GM12878 (cell line): ENCODE measurements around the gene OR2L13. TPM values are rescaled to one million over a fixed set of nuclear protein-coding genes. Genes with fewer than 3 reads are reported as not detected.

ENCODE experiments used
- CREM ChIP-seq: IDR thresholded peaks from 2 replicates; pipeline ENCODE4 v1.6.1; 2014; ENCODE audit warnings: antibody characterized with exemption, low read depth
- JUNB ChIP-seq: IDR thresholded peaks from 2 replicates; pipeline ENCODE4 v1.6.1; 2016; ENCODE audit warnings: antibody characterized with exemption, mild to moderate bottlenecking
- NR2F1 ChIP-seq: fragments of 450-650 bp; conservative IDR thresholded peaks from 2 replicates; pipeline ENCODE4 v1.6.1; 2017; ENCODE audit warnings: mild to moderate bottlenecking
- PKNOX1 ChIP-seq: fragments of 450-650 bp; IDR thresholded peaks from 2 replicates; pipeline ENCODE4 v1.6.1; 2016; ENCODE audit warnings: mild to moderate bottlenecking
- RFX5 ChIP-seq: IDR thresholded peaks from 2 replicates; pipeline ENCODE4 v1.6.1; 2011; ENCODE audit warnings: low read depth, low read length, improper control_type of control experiment
- polyA plus RNA-seq, 11 experiments: library from polyadenylated mRNA; depleted of rRNA in 4 of 11; unstranded in 6 of 11; stranded (reverse) in 5 of 11; fragments of >200 nt; fragmentation: Nextera tagmentation in 4 of 11; fragmentation: Illumina TruSeq in 1 of 11; extraction: Ambion mirVana in 4 of 11; extraction: Trizol in 1 of 11; gene quantifications; 1 replicate in 1 of 11; 2 replicates in 10 of 11; pipeline versions ENCODE4 v1.2.1 to v1.2.3, GENCODE V29; 2011 to 2016; ENCODE audit warnings: inconsistent platforms in 2 of 11, missing spikeins in 2 of 11, low read depth in 1 of 11
- small RNA-seq: library from RNA; depleted of rRNA; stranded (forward); fragments of <200 nt; gene quantifications from one replicate; pipeline ENCODE3, GENCODE V24; 2014
- total RNA-seq, 4 experiments: library from RNA; depleted of rRNA in 3 of 4; stranded (reverse); fragments of >200 nt in 3 of 4; fragmentation: Illumina TruSeq in 1 of 4; extraction: Trizol in 1 of 4; gene quantifications; 2 replicates each; pipeline versions ENCODE4 v1.2.1 to v1.2.3, GENCODE V29; 2013 to 2021

The OR2L13 gene
- total and polyA plus RNA-seq, 10 of the 15 experiments (the other 5 are each of a cell fraction or from before 2014, with no cell fraction given), result not detected

GRCh38 chr1:248144513-248145198 lies 49.7 kb downstream of the OR2L13 start, which contains the start of gene OR2M5 (continued):
- TF ChIP-seq PKNOX1 (no peak), CREM (no peak), RFX5 (no peak), NR2F1 (no peak), JUNB (no peak)

Small RNAs within 50 kb of the gene (small RNA-seq; reads per million reads assigned to genes)
- gene RF00019, result not detected

Other genes with a start within 250 kb of the OR2L13 start
Only the 7 nearest of the 16 such genes appear.
- gene OR2AK2, start 130.0 kb upstream of the OR2L13 start, total RNA-seq (2014; rRNA removed), result 0.11 TPM in 1 of 2 replicates, not detected in the other
- gene OR2AK2, start 130.0 kb upstream of the OR2L13 start, total RNA-seq (2014; rRNA removed; fragmentation: Illumina TruSeq; extraction: Trizol), result 0.13 TPM in 1 of 2 replicates, not detected in the other
- not detected in 2 replicates for gene OR2AK2, start 130.0 kb upstream of the OR2L13 start, total RNA-seq (2021)
- gene OR2AK2, start 130.0 kb upstream of the OR2L13 start, polyA plus RNA-seq (2011; rRNA removed), result not detected in 2 replicates
- not detected in 2 replicates for gene OR2AK2, start 130.0 kb upstream of the OR2L13 start, polyA plus RNA-seq (2014; fragmentation: Illumina TruSeq; extraction: Trizol)
- gene OR2AK2, start 130.0 kb upstream of the OR2L13 start, polyA plus RNA-seq (2014; fragmentation: Nextera tagmentation; extraction: Ambion mirVana), result not detected
- gene OR2AK2, start 130.0 kb upstream of the OR2L13 start, polyA plus RNA-seq (2014; rRNA removed), result not detected in 2 replicates
- not detected for gene OR2AK2, start 130.0 kb upstream of the OR2L13 start, polyA plus RNA-seq (2016; fragmentation: Nextera tagmentation; extraction: Ambion mirVana)
- not detected in 2 replicates for gene OR2L5, start 81.5 kb upstream of the OR2L13 start, total RNA-seq (2014; rRNA removed)
- not detected in 2 replicates for gene OR2L5, start 81.5 kb upstream of the OR2L13 start, total RNA-seq (2014; rRNA removed; fragmentation: Illumina TruSeq; extraction: Trizol)
- not detected in 2 replicates for gene OR2L5, start 81.5 kb upstream of the OR2L13 start, total RNA-seq (2021)
- gene OR2L5, start 81.5 kb upstream of the OR2L13 start, polyA plus RNA-seq (2011; rRNA removed), result 0.04 TPM in 1 of 2 replicates, not detected in the other
- not detected in 2 replicates for gene OR2L5, start 81.5 kb upstream of the OR2L13 start, polyA plus RNA-seq (2014; fragmentation: Illumina TruSeq; extraction: Trizol)
- gene OR2L5, start 81.5 kb upstream of the OR2L13 start, polyA plus RNA-seq (2014; fragmentation: Nextera tagmentation; extraction: Ambion mirVana), result not detected
- 0.04 TPM in 1 of 2 replicates, not detected in the other for gene OR2L5, start 81.5 kb upstream of the OR2L13 start, polyA plus RNA-seq (2014; rRNA removed)
- not detected for gene OR2L5, start 81.5 kb upstream of the OR2L13 start, polyA plus RNA-seq (2016; fragmentation: Nextera tagmentation; extraction: Ambion mirVana)
- gene OR2L2, start 65.1 kb upstream of the OR2L13 start, total RNA-seq (2014; rRNA removed), result 0.05 TPM in 1 of 2 replicates, not detected in the other
- gene OR2L2, start 65.1 kb upstream of the OR2L13 start, total RNA-seq (2014; rRNA removed; fragmentation: Illumina TruSeq; extraction: Trizol), result 0.04 and 0.05 TPM in 2 replicates
- not detected in 2 replicates for gene OR2L2, start 65.1 kb upstream of the OR2L13 start, total RNA-seq (2021)
- gene OR2L2, start 65.1 kb upstream of the OR2L13 start, polyA plus RNA-seq (2011; rRNA removed), result 0.01 and 0.04 TPM in 2 replicates
- gene OR2L2, start 65.1 kb upstream of the OR2L13 start, polyA plus RNA-seq (2014; fragmentation: Illumina TruSeq; extraction: Trizol), result 0.03 TPM in 2 replicates
- under 1 TPM in 1 of 2 experiments, not detected in 1; 0.04 TPM for gene OR2L2, start 65.1 kb upstream of the OR2L13 start, polyA plus RNA-seq (2014; fragmentation: Nextera tagmentation; extraction: Ambion mirVana)
- gene OR2L2, start 65.1 kb upstream of the OR2L13 start, polyA plus RNA-seq (2014; rRNA removed), result 0.04 TPM in 1 of 2 replicates, not detected in the other
- not detected for gene OR2L2, start 65.1 kb upstream of the OR2L13 start, polyA plus RNA-seq (2016; fragmentation: Nextera tagmentation; extraction: Ambion mirVana)
- gene OR2L3, start 48.3 kb upstream of the OR2L13 start, total RNA-seq (2014; rRNA removed), result not detected in 2 replicates
- gene OR2L3, start 48.3 kb upstream of the OR2L13 start, total RNA-seq (2014; rRNA removed; fragmentation: Illumina TruSeq; extraction: Trizol), result not detected in 2 replicates
- gene OR2L3, start 48.3 kb upstream of the OR2L13 start, total RNA-seq (2021), result not detected in 2 replicates
- not detected in 2 replicates for gene OR2L3, start 48.3 kb upstream of the OR2L13 start, polyA plus RNA-seq (2011; rRNA removed)
- not detected in 2 replicates for gene OR2L3, start 48.3 kb upstream of the OR2L13 start, polyA plus RNA-seq (2014; fragmentation: Illumina TruSeq; extraction: Trizol)
- not detected for gene OR2L3, start 48.3 kb upstream of the OR2L13 start, polyA plus RNA-seq (2014; fragmentation: Nextera tagmentation; extraction: Ambion mirVana)
- gene OR2L3, start 48.3 kb upstream of the OR2L13 start, polyA plus RNA-seq (2014; rRNA removed), result not detected in 2 replicates
- not detected for gene OR2L3, start 48.3 kb upstream of the OR2L13 start, polyA plus RNA-seq (2016; fragmentation: Nextera tagmentation; extraction: Ambion mirVana)
- not detected in 2 replicates for gene OR2M5, start 50.0 kb downstream of the OR2L13 start, total RNA-seq (2014; rRNA removed)
- not detected in 2 replicates for gene OR2M5, start 50.0 kb downstream of the OR2L13 start, total RNA-seq (2014; rRNA removed; fragmentation: Illumina TruSeq; extraction: Trizol)
- gene OR2M5, start 50.0 kb downstream of the OR2L13 start, total RNA-seq (2021), result not detected in 2 replicates
- not detected in 2 replicates for gene OR2M5, start 50.0 kb downstream of the OR2L13 start, polyA plus RNA-seq (2011; rRNA removed)
- gene OR2M5, start 50.0 kb downstream of the OR2L13 start, polyA plus RNA-seq (2014; fragmentation: Illumina TruSeq; extraction: Trizol), result not detected in 2 replicates
- gene OR2M5, start 50.0 kb downstream of the OR2L13 start, polyA plus RNA-seq (2014; fragmentation: Nextera tagmentation; extraction: Ambion mirVana), result not detected
- gene OR2M5, start 50.0 kb downstream of the OR2L13 start, polyA plus RNA-seq (2014; rRNA removed), result not detected in 2 replicates
- gene OR2M5, start 50.0 kb downstream of the OR2L13 start, polyA plus RNA-seq (2016; fragmentation: Nextera tagmentation; extraction: Ambion mirVana), result not detected
- gene OR2M2, start 79.6 kb downstream of the OR2L13 start, total RNA-seq (2014; rRNA removed), result not detected in 2 replicates
- gene OR2M2, start 79.6 kb downstream of the OR2L13 start, total RNA-seq (2014; rRNA removed; fragmentation: Illumina TruSeq; extraction: Trizol), result not detected in 2 replicates
- gene OR2M2, start 79.6 kb downstream of the OR2L13 start, total RNA-seq (2021), result not detected in 2 replicates
- not detected in 2 replicates for gene OR2M2, start 79.6 kb downstream of the OR2L13 start, polyA plus RNA-seq (2011; rRNA removed)
- gene OR2M2, start 79.6 kb downstream of the OR2L13 start, polyA plus RNA-seq (2014; fragmentation: Illumina TruSeq; extraction: Trizol), result not detected in 2 replicates
- gene OR2M2, start 79.6 kb downstream of the OR2L13 start, polyA plus RNA-seq (2014; fragmentation: Nextera tagmentation; extraction: Ambion mirVana), result not detected
- not detected in 2 replicates for gene OR2M2, start 79.6 kb downstream of the OR2L13 start, polyA plus RNA-seq (2014; rRNA removed)
- gene OR2M2, start 79.6 kb downstream of the OR2L13 start, polyA plus RNA-seq (2016; fragmentation: Nextera tagmentation; extraction: Ambion mirVana), result not detected
- gene OR2M3, start 102.1 kb downstream of the OR2L13 start, total RNA-seq (2014; rRNA removed), result not detected in 2 replicates
- not detected in 2 replicates for gene OR2M3, start 102.1 kb downstream of the OR2L13 start, total RNA-seq (2014; rRNA removed; fragmentation: Illumina TruSeq; extraction: Trizol)
- not detected in 2 replicates for gene OR2M3, start 102.1 kb downstream of the OR2L13 start, total RNA-seq (2021)
- gene OR2M3, start 102.1 kb downstream of the OR2L13 start, polyA plus RNA-seq (2011; rRNA removed), result not detected in 2 replicates
- gene OR2M3, start 102.1 kb downstream of the OR2L13 start, polyA plus RNA-seq (2014; fragmentation: Illumina TruSeq; extraction: Trizol), result not detected in 2 replicates
- gene OR2M3, start 102.1 kb downstream of the OR2L13 start, polyA plus RNA-seq (2014; fragmentation: Nextera tagmentation; extraction: Ambion mirVana), result not detected
- gene OR2M3, start 102.1 kb downstream of the OR2L13 start, polyA plus RNA-seq (2014; rRNA removed), result not detected in 2 replicates
- under 1 TPM in 1 of 2 experiments, not detected in 1; 0.05 TPM for gene OR2M3, start 102.1 kb downstream of the OR2L13 start, polyA plus RNA-seq (2016; fragmentation: Nextera tagmentation; extraction: Ambion mirVana)